Nephron progenitor cell (in vitro differentiated cells): Measurements from ENCODE around the gene MCTP1.
A peak's percentile ranks its signal among the peaks of the same experiment; 100 is the strongest.

ENCODE experiments used
- DNase-seq: peaks from one replicate; pipeline ENCODE4 v3.0.0; 2021
- H3K27ac Mint-ChIP-seq: 2 replicates; pipeline ENCODE4 v1.8.0; 2021; ENCODE audit warnings: mild to moderate bottlenecking, moderate library complexity, mixed read lengths
- H3K27me3 Mint-ChIP-seq: 2 replicates; pipeline ENCODE4 v1.8.0; 2021; ENCODE audit warnings: mild to moderate bottlenecking, low read depth, mixed read lengths; ENCODE audit not compliant: poor library complexity
- H3K36me3 Mint-ChIP-seq: 2 replicates; pipeline ENCODE4 v1.8.0; 2021; ENCODE audit warnings: low read depth, mixed read lengths
- H3K4me1 Mint-ChIP-seq: 2 replicates; pipeline ENCODE4 v1.8.0; 2021; ENCODE audit warnings: mixed read lengths
- H3K4me3 Mint-ChIP-seq: 2 replicates; pipeline ENCODE4 v1.8.0; 2021; ENCODE audit warnings: mild to moderate bottlenecking, moderate library complexity, mixed read lengths
- H3K9me3 Mint-ChIP-seq: 2 replicates; pipeline ENCODE4 v1.8.0; 2021; ENCODE audit warnings: mild to moderate bottlenecking, moderate library complexity, mixed read lengths
- CTCF ChIP-seq: fragments of 200-600 bp; sonication (generic); IDR thresholded peaks from 2 replicates; pipeline ENCODE4 v1.5.0; 2021; ENCODE audit warnings: antibody characterized with exemption

MCTP1 gene

GRCh38 chr5:95304711-95305110, 19.8 kb upstream of the MCTP1 start:
- H3K27ac Mint-ChIP-seq = no peak overlapping the region
- H3K4me3 Mint-ChIP-seq = no peak overlapping the region
- TF ChIP-seq CTCF = no peak
- DNase-seq = no peak
- H3K36me3 Mint-ChIP-seq = no peaks in the 10 kb centered on the region
- H3K27me3 Mint-ChIP-seq = peaks cover 18% of the 10 kb centered on the region
- no peaks in the 10 kb centered on the region for H3K9me3 Mint-ChIP-seq
- peaks cover 19% of the 10 kb centered on the region for H3K4me1 Mint-ChIP-seq

- Mint-ChIP-seq H3K4me3 (no peak overlapping the region), H3K4me1 (no peaks in the 10 kb centered on the region), H3K27ac (no peak overlapping the region)
These were observed 13.8 kb upstream of the MCTP1 start for GRCh38 chr5:95298651-95299050.

GRCh38 chr5:95296291-95296690, 11.4 kb upstream of the MCTP1 start:
- no peak overlapping the region for H3K27ac Mint-ChIP-seq
- H3K4me1 Mint-ChIP-seq = no peaks in the 10 kb centered on the region
- H3K9me3 Mint-ChIP-seq = peaks cover 4% of the 10 kb centered on the region
- TF ChIP-seq CTCF = no peak
- H3K4me3 Mint-ChIP-seq = no peak overlapping the region
- H3K27me3 Mint-ChIP-seq = peaks cover 34% of the 10 kb centered on the region
- no peak for DNase-seq
- no peaks in the 10 kb centered on the region for H3K36me3 Mint-ChIP-seq

More at GRCh38 chr5:95298651-95299050, 13.8 kb upstream of the MCTP1 start:
- H3K9me3 Mint-ChIP-seq = no peaks in the 10 kb centered on the region
- no peak for DNase-seq
- peaks cover 20% of the 10 kb centered on the region for H3K27me3 Mint-ChIP-seq
- H3K36me3 Mint-ChIP-seq = no peaks in the 10 kb centered on the region
- no peak for TF ChIP-seq CTCF

- Mint-ChIP-seq H3K27ac (no peak overlapping the region), H3K4me3 (peak overlapping the region; percentile 92), H3K36me3 (no peaks in the 10 kb centered on the region), H3K27me3 (peaks cover 75% of the 10 kb centered on the region), H3K9me3 (no peaks in the 10 kb centered on the region), H3K4me1 (peaks cover 41% of the 10 kb centered on the region)
- no peak for TF ChIP-seq CTCF
- DNase-seq = no peak
These were observed 488 bp upstream of the MCTP1 start for GRCh38 chr5:95285409-95285755.

GRCh38 chr5:95283761-95284571, 928 bp downstream of the MCTP1 start:
- Mint-ChIP-seq H3K4me3 (peak overlapping the region; percentile 84), H3K27me3 (peaks cover 73% of the 10 kb centered on the region), H3K9me3 (no peaks in the 10 kb centered on the region), H3K4me1 (peaks cover 41% of the 10 kb centered on the region), H3K36me3 (no peaks in the 10 kb centered on the region), H3K27ac (no peak overlapping the region)
- TF ChIP-seq CTCF = peak; percentile 44
- DNase-seq = peak; percentile 67
